H9 (cell line): ENCODE data around the gene FAM83E. TPM values are rescaled to one million over a fixed set of nuclear protein-coding genes. Genes with fewer than 3 reads are reported as not detected.

Source experiments
- DNase-seq: peaks from one replicate; pipeline ENCODE4 v3.0.0-alpha.2; 2017
- H2AFZ ChIP-seq: one replicate; pipeline ENCODE4 v1.6.1; 2013; ENCODE audit warnings: mild to moderate bottlenecking, low read length, control low read depth, moderate library complexity
- H2AK5ac ChIP-seq: 2 replicates; pipeline ENCODE4 v1.6.1; 2013; ENCODE audit warnings: low read length, control low read depth, mixed read lengths; ENCODE audit not compliant: insufficient read length
- H2BK120ac ChIP-seq: one replicate; pipeline ENCODE4 v1.6.1; 2013; ENCODE audit warnings: low read depth, mild to moderate bottlenecking, low read length, control low read depth, inconsistent platforms; ENCODE audit not compliant: poor library complexity, severe bottlenecking
- H2BK12ac ChIP-seq: 2 replicates; pipeline ENCODE4 v1.6.1; 2013; ENCODE audit warnings: low read length, control low read depth, mixed read lengths, low read depth; ENCODE audit not compliant: insufficient read length
- H2BK15ac ChIP-seq: 2 replicates; pipeline ENCODE4 v1.6.1; 2013; ENCODE audit warnings: low read depth, low read length, control low read depth
- H2BK20ac ChIP-seq: one replicate; pipeline ENCODE4 v1.6.1; 2013; ENCODE audit warnings: low read depth, mild to moderate bottlenecking, low read length, control low read depth, inconsistent platforms; ENCODE audit not compliant: poor library complexity, severe bottlenecking
- H2BK5ac ChIP-seq: 2 replicates; pipeline ENCODE4 v1.6.1; 2013; ENCODE audit warnings: low read length, control low read depth, mixed read lengths; ENCODE audit not compliant: insufficient read length
- H3K14ac ChIP-seq: 2 replicates; pipeline ENCODE4 v1.6.1; 2013; ENCODE audit warnings: low read length, control low read depth; ENCODE audit not compliant: insufficient read depth
- H3K18ac ChIP-seq: 2 replicates; pipeline ENCODE4 v1.6.1; 2013; ENCODE audit warnings: low read depth, mild to moderate bottlenecking, mixed read lengths, low read length, control low read depth; ENCODE audit not compliant: insufficient read length
- H3K23ac ChIP-seq: 2 replicates; pipeline ENCODE4 v1.6.1; 2013; ENCODE audit warnings: low read length, control low read depth, mixed read lengths, low read depth; ENCODE audit not compliant: insufficient read length
- H3K23me2 ChIP-seq: 2 replicates; pipeline ENCODE4 v1.6.1; 2013; ENCODE audit warnings: low read depth, mild to moderate bottlenecking, mixed read lengths, low read length, control low read depth; ENCODE audit not compliant: insufficient read length, poor library complexity, severe bottlenecking
- H3K27ac ChIP-seq: 2 replicates; pipeline ENCODE4 v1.5.1; 2013; ENCODE audit warnings: low read length, control low read depth, mixed read lengths, low read depth; ENCODE audit not compliant: insufficient read length
- H3K27me3 ChIP-seq: 2 replicates; pipeline ENCODE4 v1.6.1; 2013; ENCODE audit warnings: low read length, control low read depth, inconsistent platforms; ENCODE audit not compliant: insufficient read depth
- H3K4ac ChIP-seq: 2 replicates; pipeline ENCODE4 v1.6.1; 2013; ENCODE audit warnings: low read depth, mild to moderate bottlenecking, control low read depth, inconsistent platforms, low read length, moderate library complexity
- H3K4me1 ChIP-seq: 2 replicates; pipeline ENCODE4 v1.6.1; 2013; ENCODE audit warnings: low read length, control low read depth, inconsistent platforms; ENCODE audit not compliant: insufficient read depth
- H3K4me2 ChIP-seq: 2 replicates; pipeline ENCODE4 v1.6.1; 2013; ENCODE audit warnings: low read length, control low read depth, mixed read lengths; ENCODE audit not compliant: insufficient read length, insufficient read depth
- H3K56ac ChIP-seq: 2 replicates; pipeline ENCODE4 v1.6.1; 2013; ENCODE audit warnings: low read depth, mild to moderate bottlenecking, mixed read lengths, low read length, control low read depth; ENCODE audit not compliant: insufficient read length
- H3K79me1 ChIP-seq: 2 replicates; pipeline ENCODE4 v1.6.1; 2013; ENCODE audit warnings: low read depth, mild to moderate bottlenecking, moderate library complexity, low read length, control low read depth, inconsistent platforms; ENCODE audit not compliant: insufficient read depth, poor library complexity, severe bottlenecking
- H3K79me2 ChIP-seq: 2 replicates; pipeline ENCODE4 v1.6.1; 2013; ENCODE audit warnings: low read length, control low read depth, inconsistent platforms; ENCODE audit not compliant: insufficient read depth
- H3K9ac ChIP-seq: 2 replicates; pipeline ENCODE4 v1.6.1; 2013; ENCODE audit warnings: low read length, control low read depth, mixed read lengths; ENCODE audit not compliant: insufficient read length; ENCODE audit errors: extremely low read depth
- H3K9me3 ChIP-seq: one replicate; pipeline ENCODE4 v1.6.1; 2013; ENCODE audit warnings: low read depth, low read length, inconsistent platforms; ENCODE audit not compliant: control insufficient read depth
- H3T11ph ChIP-seq: one replicate; pipeline ENCODE4 v1.6.1; 2013; ENCODE audit warnings: mild to moderate bottlenecking, low read length, control low read depth, inconsistent platforms
- H4K20me1 ChIP-seq: one replicate; pipeline ENCODE4 v1.6.1; 2013; ENCODE audit not compliant: control insufficient read depth, insufficient read length, insufficient read depth
- H4K5ac ChIP-seq: 2 replicates; pipeline ENCODE4 v1.6.1; 2013; ENCODE audit warnings: low read depth, mild to moderate bottlenecking, mixed read lengths, low read length, control low read depth; ENCODE audit not compliant: insufficient read length
- H4K8ac ChIP-seq: replicated peaks from 2 replicates; pipeline ENCODE4 v1.6.1; 2013; ENCODE audit warnings: low read length, control low read depth, mixed read lengths, low read depth; ENCODE audit not compliant: insufficient read length
- H4K91ac ChIP-seq: 2 replicates; pipeline ENCODE4 v1.6.1; 2013; ENCODE audit warnings: low read depth, mild to moderate bottlenecking, moderate library complexity, mixed read lengths, low read length, control low read depth; ENCODE audit not compliant: insufficient read length
- H3K27ac Mint-ChIP-seq, 3 experiments: 2 replicates in 2 of 3; 3 replicates in 1 of 3; pipeline ENCODE4 v1.8.0; 2020 to 2021; ENCODE audit warnings: mixed read lengths in 3 of 3, mild to moderate bottlenecking in 1 of 3, moderate library complexity in 1 of 3
- H3K27me3 Mint-ChIP-seq: 2 replicates; pipeline ENCODE4 v1.8.0; 2021; ENCODE audit warnings: low read depth, mild to moderate bottlenecking, moderate library complexity, mixed read lengths
- H3K36me3 Mint-ChIP-seq, 3 experiments: 2 replicates in 2 of 3; 3 replicates in 1 of 3; pipeline ENCODE4 v1.8.0; 2020 to 2021; ENCODE audit warnings: low read depth in 3 of 3, mixed read lengths in 3 of 3; ENCODE audit not compliant: insufficient read depth in 1 of 3
- H3K4me1 Mint-ChIP-seq, 2 experiments: 2 replicates each; pipeline ENCODE4 v1.8.0; 2020; ENCODE audit warnings: mixed read lengths in 2 of 2
- H3K4me3 Mint-ChIP-seq, 2 experiments: 2 replicates in 1 of 2; 3 replicates in 1 of 2; pipeline ENCODE4 v1.8.0; 2020 to 2021; ENCODE audit warnings: mild to moderate bottlenecking in 2 of 2, mixed read lengths in 2 of 2, moderate library complexity in 1 of 2
- H3K9me3 Mint-ChIP-seq, 2 experiments: 2 replicates in 1 of 2; 3 replicates in 1 of 2; pipeline ENCODE4 v1.8.0; 2020; ENCODE audit warnings: mild to moderate bottlenecking in 2 of 2, mixed read lengths in 2 of 2, moderate library complexity in 1 of 2
- CTCF ChIP-seq: fragments of 200-600 bp; sonication (generic); conservative IDR thresholded peaks from 3 replicates; pipeline ENCODE4 v1.8.0; 2021; ENCODE audit warnings: antibody characterized with exemption, mild to moderate bottlenecking
- WGBS: extraction: QIAGEN DNeasy Blood & Tissue Kit; methylation state at CpG from one replicate; pipeline ENCODE4 v1.1.7; 2013; ENCODE audit warnings: missing lambda C conversion rate, low lambda C conversion rate, mixed read lengths; ENCODE audit not compliant: insufficient read length; ENCODE audit errors: extremely low coverage; 5-methylcytosine and 5-hydroxymethylcytosine counted together
- total RNA-seq: library from RNA; stranded (reverse); gene quantifications from 2 replicates; pipeline ENCODE4 v1.2.1, GENCODE V29; 2021

The FAM83E gene
- total RNA-seq, 1 experiment from 2014 or later, result 9.2 TPM

- Histone ChIP-seq H3K14ac (no peak overlapping the region), H3K9ac (no peak overlapping the region), H3K4me1 (no peaks in the 10 kb centered on the region), H3K9me3 (no peaks in the 10 kb centered on the region), H2BK120ac (no peak overlapping the region), H3K18ac (no peak overlapping the region), H4K5ac (no peak overlapping the region), H3K23me2 (peaks cover 16% of the 10 kb centered on the region), H3K4me2 (peak overlapping the region; percentile 69), H3K27me3 (no peaks in the 10 kb centered on the region), H3K56ac (no peak overlapping the region), H2AK5ac (no peak overlapping the region), H2BK12ac (no peak overlapping the region), H3K23ac (no peak overlapping the region), H3T11ph (no peak overlapping the region), H3K79me2 (no peaks in the 10 kb centered on the region), H3K27ac (no peak overlapping the region), H2BK20ac (no peak overlapping the region), H2BK5ac (no peak overlapping the region), H4K20me1 (no peaks in the 10 kb centered on the region), H3K4ac (no peak overlapping the region), H2BK15ac (no peak overlapping the region), H3K79me1 (no peaks in the 10 kb centered on the region), H2AFZ (no peak overlapping the region), H4K8ac (no peak overlapping the region), H4K91ac (no peak overlapping the region)
- Mint-ChIP-seq H3K9me3 (no peaks in the 10 kb centered on the region; a peak in 1 of 5 replicates), H3K27me3 (no peaks in the 10 kb centered on the region; the same call in 1 of the 2 replicates), H3K27ac (peak overlapping the region in 2 of 3 experiments; percentile 29 to 49; a peak in 1 of 7 replicates), H3K4me3 (peak overlapping the region; percentile 84 to 93), H3K36me3 (peaks cover 9 to 27% (median 25%) of the 10 kb centered on the region in 3 experiments), H3K4me1 (peaks cover 23 to 24% of the 10 kb centered on the region in 2 experiments)
- WGBS, result no CpG with 5 or more reads among the region's 4 CpGs
- no peak for TF ChIP-seq CTCF
- DNase-seq, result no peak
These were observed 29.5 kb upstream of the FAM83E start for GRCh38 chr19:48644355-48644754.
